HepG2 (cell line): ENCODE measurements around the gene ERCC6L2. TPM values are rescaled to one million over a fixed set of nuclear protein-coding genes. Genes with fewer than 3 reads are reported as not detected.

Source experiments
- ATAC-seq: fragments of 200-7000 bp; cut with Tn5 transposase; 3 replicates; pipeline ENCODE4 v1.9.1; 2020; ENCODE audit warnings: mild to moderate bottlenecking, moderate library complexity
- BruUV-seq: library from RNA; stranded (reverse); fragments of 400-500 nt; replicated peaks from 2 replicates; lab custom pipeline; 2021; lab: Mats Ljungman, UMichigan
- CTCF ChIA-PET: fragments of 300-600 bp; formaldehyde crosslinking; extraction: SDS; loops from one replicate; lab custom pipeline; 2021; ENCODE audit warnings: low total read pairs, inconsistent platforms, low intra/inter-chr PET ratio; lab: Yijun Ruan, JAX
- POLR2A ChIA-PET: fragments of 350-600 bp; sonication (Branson Sonifier 250); formaldehyde crosslinking; loops from one replicate; lab custom pipeline; 2020; ENCODE audit warnings: antibody characterized with exemption, inconsistent platforms; lab: Yijun Ruan, JAX
- DNase-seq: peaks from one replicate; pipeline ENCODE4 v3.0.0-alpha.2; 2015; ENCODE audit warnings: low spot score
- FAIRE-seq: peaks from 3 replicates; lab custom pipeline; 2011; peaks lifted over from hg19 to GRCh38; lab: Jason Lieb, UNC
- H2AFZ ChIP-seq: one replicate; pipeline ENCODE4 v1.6.1; 2011; ENCODE audit warnings: low read length, inconsistent platforms
- H3K27ac ChIP-seq: fragments of 300-600 bp; 3 replicates; pipeline ENCODE4 v1.8.0; 2011; ENCODE audit warnings: mixed run types, mild to moderate bottlenecking, mixed read lengths, low read length, inconsistent platforms; ENCODE audit not compliant: insufficient read depth; ENCODE audit errors: extremely low read length
- H3K27me3 ChIP-seq, 2 experiments: fragments of 200-600 bp in 1 of 2; 2 replicates in 1 of 2; 3 replicates in 1 of 2; pipeline versions ENCODE4 v1.6.0 to v1.8.0; 2011; ENCODE audit warnings: low read length in 2 of 2, mild to moderate bottlenecking in 2 of 2, moderate library complexity in 2 of 2, inconsistent platforms in 1 of 2; ENCODE audit not compliant: insufficient read depth in 2 of 2, control insufficient read depth in 1 of 2
- H3K36me3 ChIP-seq, 2 experiments: fragments of 200-600 bp in 1 of 2; replicated peaks in 1 of 2; 2 replicates in 1 of 2; 3 replicates in 1 of 2; pipeline versions ENCODE4 v1.5.1 to v1.8.0; 2011; ENCODE audit warnings: low read length in 2 of 2, inconsistent platforms in 1 of 2; ENCODE audit not compliant: insufficient read depth in 2 of 2, control insufficient read depth in 1 of 2
- H3K4me1 ChIP-seq: 2 replicates; pipeline ENCODE4 v1.5.1; 2012; ENCODE audit warnings: low read length, inconsistent platforms; ENCODE audit not compliant: insufficient read depth
- H3K4me2 ChIP-seq: 2 replicates; pipeline ENCODE4 v1.6.0; 2011; ENCODE audit warnings: low read depth, low read length, inconsistent platforms
- H3K4me3 ChIP-seq, 3 experiments: fragments of 200-600 bp in 1 of 3; sonication (generic), shearing (Covaris generic) in 1 of 3; replicated peaks in 1 of 3; 2 replicates each; pipeline ENCODE4 v1.5.1; 2011 to 2016; ENCODE audit warnings: low read length in 3 of 3, inconsistent platforms in 2 of 3, low read depth in 2 of 3, mild to moderate bottlenecking in 2 of 3, control low read depth in 1 of 3, mixed read lengths in 1 of 3; ENCODE audit not compliant: insufficient read depth in 1 of 3
- H3K79me2 ChIP-seq: one replicate; pipeline ENCODE4 v1.6.1; 2011; ENCODE audit warnings: low read length, inconsistent platforms; ENCODE audit not compliant: insufficient read depth
- H3K9ac ChIP-seq: 2 replicates; pipeline ENCODE4 v1.6.0; 2011; ENCODE audit warnings: mild to moderate bottlenecking, low read depth, low read length, inconsistent platforms; ENCODE audit not compliant: insufficient read depth
- H3K9me3 ChIP-seq: 2 replicates; pipeline ENCODE4 v1.5.1; 2012; ENCODE audit warnings: mild to moderate bottlenecking, low read length
- H4K20me1 ChIP-seq: 2 replicates; pipeline ENCODE4 v1.6.0; 2011; ENCODE audit warnings: inconsistent platforms, mild to moderate bottlenecking, low read length, moderate library complexity; ENCODE audit not compliant: insufficient read depth
- ESRRA ChIP-seq: sonication (generic); formaldehyde crosslinking; IDR thresholded peaks from 2 replicates; pipeline ENCODE4 v1.5.1; 2020; ENCODE audit warnings: mild to moderate bottlenecking, low read depth, missing genetic modification reagents
- ETV5 ChIP-seq: IDR thresholded peaks from 2 replicates; pipeline ENCODE4 v1.6.1; 2018; ENCODE audit warnings: missing biosample characterization, missing genetic modification reagents, inconsistent platforms, borderline replicate concordance
- FOSL2 ChIP-seq: sonication (generic); formaldehyde crosslinking; IDR thresholded peaks from 2 replicates; pipeline ENCODE4 v1.4.0; 2020; ENCODE audit warnings: missing genetic modification reagents
- RBM22 ChIP-seq: fragments of 200-400 bp; formaldehyde crosslinking; optimal IDR thresholded peaks from 2 replicates; pipeline ENCODE3; 2017; ENCODE audit warnings: mild to moderate bottlenecking, low read length, moderate library complexity
- SKI ChIP-seq: fragments of 450-650 bp; IDR thresholded peaks from one replicate; pipeline ENCODE4 v1.6.1; 2018; ENCODE audit warnings: mild to moderate bottlenecking; ENCODE audit not compliant: partially characterized antibody
- ZNF281 ChIP-seq: sonication (generic); formaldehyde crosslinking; IDR thresholded peaks from 2 replicates; pipeline ENCODE4 v1.4.0; 2020; ENCODE audit warnings: missing genetic modification reagents, borderline replicate concordance
- WGBS: methylation state at CpG from one replicate; pipeline ENCODE4 v1.1.6; 2017; ENCODE audit warnings: low lambda C conversion rate; 5-methylcytosine and 5-hydroxymethylcytosine counted together
- in situ Hi-C: cut with HindIII; loops from 2 replicates; pipeline ENCODE4 v1.10.0; 2017; ENCODE audit warnings: low pct_unique_long_range_greater_than_20kb; ENCODE audit not compliant: extremely low pct_ligation_motif_present
- intact Hi-C: fragments of 100-400 bp; cut with micrococcal nuclease; formaldehyde crosslinking; loops from one replicate; pipeline ENCODE4 v1.10.0; 2022; ENCODE audit not compliant: unreplicated experiment
- polyA plus RNA-seq, 8 experiments: library from polyadenylated mRNA; depleted of rRNA in 3 of 8; stranded (reverse) in 7 of 8; unstranded in 1 of 8; fragments of >200 nt; fragmentation: Illumina TruSeq in 4 of 8; extraction: Trizol in 4 of 8; gene quantifications; 2 replicates each; pipeline versions ENCODE4 v1.2.1 to v1.2.3, GENCODE V29; 2011 to 2016; ENCODE audit warnings: low read depth in 4 of 8, missing spikeins in 1 of 8, mixed read lengths in 1 of 8; ENCODE audit not compliant: insufficient read depth in 1 of 8
- total RNA-seq, 5 experiments: library from RNA; depleted of rRNA; stranded (reverse); fragments of >200 nt; fragmentation: Illumina TruSeq; extraction: Trizol; gene quantifications; 2 replicates each; pipeline ENCODE4 v1.2.3, GENCODE V29; 2016; ENCODE audit warnings: low read depth in 1 of 5
- TF ChIP-seq, protein P1 (sequence below): IDR thresholded peaks from 2 replicates; pipeline ENCODE4 v1.4.0; 2020; ENCODE audit warnings: mild to moderate bottlenecking, missing genetic modification reagents

The ERCC6L2 gene
- total and polyA plus RNA-seq, 2 of the 13 experiments (the other 11 are each of a cell fraction or from before 2014, with no cell fraction given) = 13.4 to 45.9 TPM

- WGBS = 91% methylated on average over 2 of the region's 2 CpGs
- no peaks in the 10 kb centered on the region for H3K27me3 ChIP-seq
- H3K4me3 ChIP-seq = no peak overlapping the region
- POLR2A ChIA-PET = interaction anchor here (1.0 kb wide), 1 partner anchor 61 kb away, joined by 3 read pairs; no protein-coding TSS in a partner anchor
- TF ChIP-seq SKI (no peak), RBM22 (no peak), ZNF281 (no peak), ETV5 (no peak), ESRRA (no peak), FOSL2 (CRISPR knock-in tag) (no peak)
- TF ChIP-seq, protein P1, sequence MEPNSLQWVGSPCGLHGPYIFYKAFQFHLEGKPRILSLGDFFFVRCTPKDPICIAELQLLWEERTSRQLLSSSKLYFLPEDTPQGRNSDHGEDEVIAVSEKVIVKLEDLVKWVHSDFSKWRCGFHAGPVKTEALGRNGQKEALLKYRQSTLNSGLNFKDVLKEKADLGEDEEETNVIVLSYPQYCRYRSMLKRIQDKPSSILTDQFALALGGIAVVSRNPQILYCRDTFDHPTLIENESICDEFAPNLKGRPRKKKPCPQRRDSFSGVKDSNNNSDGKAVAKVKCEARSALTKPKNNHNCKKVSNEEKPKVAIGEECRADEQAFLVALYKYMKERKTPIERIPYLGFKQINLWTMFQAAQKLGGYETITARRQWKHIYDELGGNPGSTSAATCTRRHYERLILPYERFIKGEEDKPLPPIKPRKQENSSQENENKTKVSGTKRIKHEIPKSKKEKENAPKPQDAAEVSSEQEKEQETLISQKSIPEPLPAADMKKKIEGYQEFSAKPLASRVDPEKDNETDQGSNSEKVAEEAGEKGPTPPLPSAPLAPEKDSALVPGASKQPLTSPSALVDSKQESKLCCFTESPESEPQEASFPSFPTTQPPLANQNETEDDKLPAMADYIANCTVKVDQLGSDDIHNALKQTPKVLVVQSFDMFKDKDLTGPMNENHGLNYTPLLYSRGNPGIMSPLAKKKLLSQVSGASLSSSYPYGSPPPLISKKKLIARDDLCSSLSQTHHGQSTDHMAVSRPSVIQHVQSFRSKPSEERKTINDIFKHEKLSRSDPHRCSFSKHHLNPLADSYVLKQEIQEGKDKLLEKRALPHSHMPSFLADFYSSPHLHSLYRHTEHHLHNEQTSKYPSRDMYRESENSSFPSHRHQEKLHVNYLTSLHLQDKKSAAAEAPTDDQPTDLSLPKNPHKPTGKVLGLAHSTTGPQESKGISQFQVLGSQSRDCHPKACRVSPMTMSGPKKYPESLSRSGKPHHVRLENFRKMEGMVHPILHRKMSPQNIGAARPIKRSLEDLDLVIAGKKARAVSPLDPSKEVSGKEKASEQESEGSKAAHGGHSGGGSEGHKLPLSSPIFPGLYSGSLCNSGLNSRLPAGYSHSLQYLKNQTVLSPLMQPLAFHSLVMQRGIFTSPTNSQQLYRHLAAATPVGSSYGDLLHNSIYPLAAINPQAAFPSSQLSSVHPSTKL (CRISPR knock-in tag) = no peak
- TF ChIP-seq, all 625 proteins: peak for 0
- H3K9me3 ChIP-seq = no peaks in the 10 kb centered on the region
- no peak overlapping the region for H3K9ac ChIP-seq
- FAIRE-seq = no peak
- CTCF ChIA-PET = no interaction called here
- no TSS peak for BruUV-seq
- no peak overlapping the region for H3K4me2 ChIP-seq
- in situ Hi-C loops (no loop called here), intact Hi-C loops (no loop called here)
- no peak overlapping the region for H2AFZ ChIP-seq
- peaks cover 4% of the 10 kb centered on the region for H3K79me2 ChIP-seq
- no peaks in the 10 kb centered on the region for H3K4me1 ChIP-seq
- no peak overlapping the region for H3K27ac ChIP-seq
- no peak for DNase-seq
- no peak for ATAC-seq
- H3K36me3 ChIP-seq = peaks cover 6 to 44% of the 10 kb centered on the region in 2 experiments
- H4K20me1 ChIP-seq = no peaks in the 10 kb centered on the region
These were observed 60.5 kb downstream of the ERCC6L2 start for GRCh38 chr9:95935861-95936578.
